GM19452 (cell line): ENCODE data around the gene MEPCE.

Experiments used
- ATAC-seq: cut with Tn5 transposase; IDR thresholded peaks from one replicate; pipeline ENCODE4 v1.9.1; 2021; ENCODE audit not compliant: unreplicated experiment

The MEPCE gene

GRCh38 chr7:100456562-100456961 is 26.9 kb downstream of the MEPCE start:
- ATAC-seq = no peak

GRCh38 chr7:100457033-100457432 is 27.4 kb downstream of the MEPCE start:
- ATAC-seq = no peak

GRCh38 chr7:100464210-100464660 is 34.6 kb downstream of the MEPCE start, which contains the start of gene SPACDR:
Gene SPACDR, minus strand, starts transcription at chr7:100464260. Its CDS starts 235 bp downstream, at chr7:100464025.
- ATAC-seq = no peak

- ATAC-seq = no peak
Observed at GRCh38 chr7:100464791-100465190, 35.2 kb downstream of the MEPCE start.

GRCh38 chr7:100465299-100465698 is 35.7 kb downstream of the MEPCE start:
- ATAC-seq = no peak

GRCh38 chr7:100465702-100466311 is 36.2 kb downstream of the MEPCE start:
- no peak for ATAC-seq

- no peak for ATAC-seq
Observed at GRCh38 chr7:100466653-100467605, 37.3 kb downstream of the MEPCE start.

GRCh38 chr7:100467638-100468373 is 38.2 kb downstream of the MEPCE start:
- ATAC-seq = no peak

GRCh38 chr7:100469227-100470044 is 39.8 kb downstream of the MEPCE start:
- ATAC-seq = no peak

- ATAC-seq = no peak
Observed at GRCh38 chr7:100471021-100471420, 41.4 kb downstream of the MEPCE start.

- no peak for ATAC-seq
Observed at GRCh38 chr7:100472121-100472851, 42.7 kb downstream of the MEPCE start.

GRCh38 chr7:100472854-100473499 is 43.3 kb downstream of the MEPCE start:
- no peak for ATAC-seq

- ATAC-seq = no peak
Observed at GRCh38 chr7:100475549-100475948, 45.9 kb downstream of the MEPCE start.

GRCh38 chr7:100476101-100476780 is 46.6 kb downstream of the MEPCE start:
- no peak for ATAC-seq

- ATAC-seq = no peak
Observed at GRCh38 chr7:100476903-100477870, 47.6 kb downstream of the MEPCE start.

GRCh38 chr7:100477871-100478267 is 48.2 kb downstream of the MEPCE start:
- ATAC-seq = no peak

- peak; percentile 53 for ATAC-seq
Observed at GRCh38 chr7:100478958-100479660, 49.5 kb downstream of the MEPCE start, which contains the start of gene TSC22D4. Gene TSC22D4, minus strand, starts transcription at chr7:100479214. Its CDS starts 1,176 bp downstream, at chr7:100478038.
